A673 (cell line): ENCODE measurements around the gene RPL13A. TPM values are rescaled to one million over a fixed set of nuclear protein-coding genes. Genes with fewer than 3 reads are reported as not detected.
A peak's percentile ranks its signal among the peaks of the same experiment; 100 is the strongest.

Source experiments
- BruUV-seq: library from RNA; stranded (reverse); fragments of 400-500 nt; replicated peaks from 2 replicates; lab custom pipeline; 2021; lab: Mats Ljungman, UMichigan
- CTCF ChIA-PET: fragments of 300-600 bp; sonication (Branson Sonifier 250); formaldehyde crosslinking; loops from one replicate; lab custom pipeline; 2022; ENCODE audit warnings: antibody characterized with exemption; lab: Charles Lee
- POLR2A ChIA-PET: fragments of 300-600 bp; sonication (Branson Sonifier 250); formaldehyde crosslinking; loops from one replicate; lab custom pipeline; 2022; ENCODE audit warnings: antibody characterized with exemption; ENCODE audit not compliant: low non-redundant PET; lab: Charles Lee
- DNase-seq: peaks from one replicate; pipeline ENCODE4 v3.0.0-alpha.2; 2015; ENCODE audit warnings: low spot score
- H3K27ac ChIP-seq: fragments of 200-600 bp; sonication (generic); 2 replicates; pipeline ENCODE4 v1.5.1; 2016; ENCODE audit warnings: mixed run types, low read depth, mild to moderate bottlenecking, mixed read lengths, antibody characterized with exemption, low read length; ENCODE audit not compliant: poor library complexity, severe bottlenecking
- H3K27me3 ChIP-seq: fragments of 200-600 bp; sonication (generic); replicated peaks from 2 replicates; pipeline ENCODE4 v1.6.1; 2017; ENCODE audit warnings: mixed run types, low read depth, mild to moderate bottlenecking, mixed read lengths, antibody characterized with exemption, low read length; ENCODE audit not compliant: insufficient read depth, poor library complexity
- H3K36me3 ChIP-seq: fragments of 200-600 bp; sonication (generic); 2 replicates; pipeline ENCODE4 v1.6.1; 2016; ENCODE audit warnings: mixed run types, mild to moderate bottlenecking, mixed read lengths, antibody characterized with exemption, low read length; ENCODE audit not compliant: insufficient read depth, poor library complexity, severe bottlenecking
- H3K4me1 ChIP-seq: fragments of 200-600 bp; sonication (generic); 2 replicates; pipeline ENCODE4 v1.6.1; 2017; ENCODE audit warnings: mixed run types, mild to moderate bottlenecking, mixed read lengths, antibody characterized with exemption, low read length; ENCODE audit not compliant: insufficient read depth, poor library complexity, severe bottlenecking
- H3K4me3 ChIP-seq: fragments of 200-600 bp; sonication (generic); 2 replicates; pipeline ENCODE4 v1.5.1; 2016; ENCODE audit warnings: low read depth, mixed run types, mild to moderate bottlenecking, mixed read lengths, low read length; ENCODE audit not compliant: poor library complexity, severe bottlenecking
- H3K9me3 ChIP-seq: fragments of 200-600 bp; sonication (generic); 2 replicates; pipeline ENCODE4 v1.6.1; 2016; ENCODE audit warnings: mixed run types, low read depth, mild to moderate bottlenecking, mixed read lengths, antibody characterized with exemption, low read length; ENCODE audit not compliant: poor library complexity, severe bottlenecking
- CTCF ChIP-seq: fragments of 300-800, 200-600 bp; sonication (generic); conservative IDR thresholded peaks from 2 replicates; pipeline ENCODE4 v1.5.1; 2017; ENCODE audit warnings: low read depth, mild to moderate bottlenecking, antibody characterized with exemption, low read length, moderate library complexity, mixed read lengths
- EZH2 ChIP-seq: fragments of 200-600 bp; sonication (generic); IDR thresholded peaks from 2 replicates; pipeline ENCODE4 v1.6.1; 2017; ENCODE audit warnings: borderline replicate concordance, low read depth, mild to moderate bottlenecking, mixed read lengths, antibody characterized with exemption, low read length; ENCODE audit not compliant: poor library complexity, severe bottlenecking
- intact Hi-C: fragments of 100-400 bp; cut with micrococcal nuclease; formaldehyde crosslinking; loops from one replicate; pipeline ENCODE4 v1.10.0; 2022; ENCODE audit not compliant: unreplicated experiment
- total RNA-seq: library from RNA; stranded (reverse); gene quantifications from 2 replicates; pipeline ENCODE4 v1.2.3, GENCODE V29; 2021

The RPL13A gene
- total RNA-seq, 1 experiment from 2014 or later, result 2,390 TPM

GRCh38 chr19:49506575-49507105 lies 19.2 kb downstream of the RPL13A start:
- intact Hi-C loops, result loop anchor here (2.0 kb wide), 1 partner anchor 40 kb away; no protein-coding TSS in a partner anchor
- no peak overlapping the region for H3K4me3 ChIP-seq
- BruUV-seq, result no TSS peak

GRCh38 chr19:49507803-49508494 lies 20.5 kb downstream of the RPL13A start:
- ChIA-PET CTCF (interaction anchor here (2.5 kb wide), 1 partner anchor 62 kb away, joined by 12 read pairs; no protein-coding TSS in a partner anchor), POLR2A (interaction anchor here (0.6 kb wide), 1 partner anchor 38 kb away, joined by 4 read pairs; no protein-coding TSS in a partner anchor)
- peak overlapping the region; percentile 95 for H3K27ac ChIP-seq
- H3K4me1 ChIP-seq, result peaks cover 47% of the 10 kb centered on the region
- intact Hi-C loops, result loop anchor here (2.0 kb wide), 1 partner anchor 39 kb away; no protein-coding TSS in a partner anchor
- no peaks in the 10 kb centered on the region for H3K9me3 ChIP-seq
- TF ChIP-seq EZH2 (no peak), CTCF (no peak)
- TSS peak; percentile 19 for BruUV-seq
- no peaks in the 10 kb centered on the region for H3K27me3 ChIP-seq
- no peak overlapping the region for H3K4me3 ChIP-seq
- no peak for DNase-seq
- no peaks in the 10 kb centered on the region for H3K36me3 ChIP-seq

More at GRCh38 chr19:49506575-49507105, 19.2 kb downstream of the RPL13A start:
- TF ChIP-seq CTCF, result peak; percentile 87
- no peak for TF ChIP-seq EZH2
- H3K27me3 ChIP-seq, result no peaks in the 10 kb centered on the region
- no peaks in the 10 kb centered on the region for H3K36me3 ChIP-seq
- H3K4me1 ChIP-seq, result peaks cover 41% of the 10 kb centered on the region
- DNase-seq, result peak; percentile 83
- POLR2A ChIA-PET, result interaction anchor here (0.7 kb wide), 1 partner anchor 37 kb away, joined by 4 read pairs; no protein-coding TSS in a partner anchor
- no peaks in the 10 kb centered on the region for H3K9me3 ChIP-seq
- CTCF ChIA-PET, result interaction anchor here (0.5 to 2.5 kb wide), 11 partner anchors 10 to 359 kb away, joined by 3 to 16 read pairs (median 4); partner anchors contain the start of genes ADM5 and RCN3
- no peak overlapping the region for H3K27ac ChIP-seq

- no peaks in the 10 kb centered on the region for H3K27me3 ChIP-seq
- no peaks in the 10 kb centered on the region for H3K9me3 ChIP-seq
- H3K36me3 ChIP-seq, result peaks cover 26% of the 10 kb centered on the region
- no TSS peak for BruUV-seq
- CTCF ChIA-PET, result interaction anchor here (0.5 to 0.7 kb wide), 3 partner anchors 9 to 15 kb away, joined by 3 to 7 read pairs (median 4); partner anchors contain the start of gene RCN3
- peak; percentile 86 for DNase-seq
- intact Hi-C loops, result loop anchor here (10.0 kb wide), 1 partner anchor 1222 kb away; no protein-coding TSS in a partner anchor
- peaks cover 42% of the 10 kb centered on the region for H3K4me1 ChIP-seq
- POLR2A ChIA-PET, result no interaction called here
- peak overlapping the region; percentile 84 for H3K4me3 ChIP-seq
- H3K27ac ChIP-seq, result peak overlapping the region; percentile 95
- TF ChIP-seq CTCF (no peak), EZH2 (no peak)
These were observed 25.8 kb downstream of the RPL13A start for GRCh38 chr19:49512970-49513745.
